GM11168 (cell line): ENCODE data around the gene PACRG.

Experiments
- in situ Hi-C: fragments of 300-500 bp; cut with MboI; formaldehyde crosslinking; loops from one replicate; pipeline ENCODE4 v1.12.0; 2022; ENCODE audit warnings: low sequenced_read_pairs; ENCODE audit not compliant: unreplicated experiment

Gene PACRG

DNA sequence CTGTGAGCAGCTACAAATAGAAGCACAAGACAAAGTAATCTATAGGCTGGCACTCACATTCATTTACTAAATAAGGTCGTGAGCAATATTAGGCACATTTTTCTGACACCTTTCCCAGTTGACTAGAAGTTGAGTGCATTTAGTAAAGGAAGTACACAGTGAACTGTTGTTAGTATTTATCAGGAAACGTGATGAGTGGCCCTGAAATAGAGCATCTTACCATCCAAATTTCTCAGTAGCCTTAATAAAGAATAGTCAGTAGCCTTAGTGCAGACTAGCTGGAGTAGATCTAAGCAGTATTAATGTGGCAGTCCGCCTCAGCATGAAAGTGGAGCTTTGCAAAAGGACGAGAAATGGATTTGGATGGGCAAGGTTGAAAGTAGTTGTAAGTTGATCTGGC is 481.2 kb downstream of the PACRG start:
- in situ Hi-C loops = no loop called here

DNA sequence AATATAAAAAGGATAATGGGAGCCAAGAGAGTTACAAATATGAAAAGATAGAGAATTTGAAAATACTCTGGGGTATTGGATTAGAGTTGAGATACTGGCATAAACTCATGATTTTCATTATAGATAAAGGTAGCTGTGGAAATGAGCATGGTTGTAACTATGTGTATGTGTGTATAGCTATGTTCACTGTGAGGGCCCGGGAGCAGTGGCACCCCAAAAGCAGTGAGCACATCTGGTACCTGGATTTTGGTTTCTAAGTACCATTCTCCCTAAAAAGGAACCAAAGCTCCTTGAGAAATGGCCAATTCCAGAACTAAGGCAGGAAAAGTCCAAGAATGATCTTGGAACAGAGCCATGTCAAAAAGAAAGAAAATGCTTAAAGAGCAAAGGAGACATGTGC is 484.3 kb downstream of the PACRG start:
- in situ Hi-C loops = no loop called here

DNA sequence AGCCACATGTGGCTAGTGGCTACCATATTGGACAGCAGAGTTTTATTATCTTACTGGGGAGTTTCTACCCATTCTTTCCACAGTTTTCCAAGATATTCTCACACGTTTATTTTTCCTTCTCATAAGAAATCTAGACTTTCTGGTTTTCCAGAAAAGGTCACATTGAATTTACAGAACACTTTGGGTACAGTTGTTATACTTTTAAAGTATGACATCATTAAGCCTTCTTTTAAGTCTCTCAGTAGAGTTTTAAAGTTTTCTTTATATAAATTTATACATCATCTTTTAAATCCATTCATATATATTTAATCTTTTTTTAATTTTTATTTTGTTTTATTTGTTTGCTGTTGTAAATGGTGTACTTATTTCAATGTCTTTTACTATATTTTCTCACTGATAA is 486.5 kb downstream of the PACRG start:
- in situ Hi-C loops = no loop called here

DNA sequence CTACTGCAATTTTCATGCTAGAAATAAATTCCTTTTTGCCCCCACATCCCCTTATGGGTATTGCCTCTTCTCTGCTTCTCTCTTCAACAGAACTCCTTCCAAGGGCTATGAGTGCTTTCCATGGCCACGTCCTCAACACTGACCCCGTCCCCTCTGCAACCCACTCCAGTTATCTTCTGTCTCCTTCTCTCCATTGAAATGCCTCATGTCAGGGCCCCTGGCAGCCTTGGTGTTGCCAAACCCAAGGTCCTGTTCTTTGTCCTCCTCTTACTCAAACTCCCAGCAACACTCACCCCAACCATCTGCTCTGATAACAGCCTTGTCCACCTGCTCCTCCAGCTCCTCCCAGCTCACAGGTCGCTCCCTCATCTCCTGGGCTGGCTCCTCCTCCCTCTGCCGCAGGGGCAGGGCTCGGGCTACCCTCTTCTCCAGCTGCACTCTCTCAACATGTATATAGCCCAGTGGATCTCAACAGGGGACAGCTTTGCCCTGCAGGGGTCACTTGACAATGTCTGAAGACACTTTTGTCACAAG is 490.7 kb downstream of the PACRG start:
- in situ Hi-C loops = no loop called here

DNA sequence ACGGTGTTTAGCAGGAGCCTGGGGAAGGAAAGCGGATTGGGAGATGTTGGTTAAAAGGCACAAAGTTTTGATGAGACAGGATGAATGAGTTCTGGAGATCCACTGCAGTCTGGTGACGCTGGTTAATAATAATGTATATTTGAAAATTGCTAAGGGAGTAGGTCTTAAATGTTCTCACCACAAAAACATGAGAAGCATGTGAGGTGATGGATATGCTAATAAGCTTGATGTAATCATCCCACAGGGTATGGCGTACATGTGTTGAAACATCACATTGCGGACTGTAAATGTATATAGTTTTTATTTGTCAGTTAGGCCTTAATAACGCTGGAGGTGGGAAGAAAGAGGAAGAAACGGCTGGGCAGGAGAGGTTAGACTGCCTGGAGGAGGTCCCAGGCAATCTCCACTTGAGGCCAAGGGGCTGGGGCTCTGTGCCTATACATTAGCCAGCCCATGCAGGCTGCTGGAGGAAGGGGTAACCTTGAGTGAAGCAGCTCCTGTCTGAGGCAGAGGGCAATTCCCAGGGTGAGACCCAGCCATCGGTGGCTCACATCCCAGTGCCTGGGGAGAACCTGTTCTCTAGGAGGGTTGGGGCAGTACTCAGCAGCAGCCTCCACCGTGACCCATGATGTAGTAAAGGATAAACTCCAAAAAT is 498.5 kb downstream of the PACRG start:
- in situ Hi-C loops = no loop called here

DNA sequence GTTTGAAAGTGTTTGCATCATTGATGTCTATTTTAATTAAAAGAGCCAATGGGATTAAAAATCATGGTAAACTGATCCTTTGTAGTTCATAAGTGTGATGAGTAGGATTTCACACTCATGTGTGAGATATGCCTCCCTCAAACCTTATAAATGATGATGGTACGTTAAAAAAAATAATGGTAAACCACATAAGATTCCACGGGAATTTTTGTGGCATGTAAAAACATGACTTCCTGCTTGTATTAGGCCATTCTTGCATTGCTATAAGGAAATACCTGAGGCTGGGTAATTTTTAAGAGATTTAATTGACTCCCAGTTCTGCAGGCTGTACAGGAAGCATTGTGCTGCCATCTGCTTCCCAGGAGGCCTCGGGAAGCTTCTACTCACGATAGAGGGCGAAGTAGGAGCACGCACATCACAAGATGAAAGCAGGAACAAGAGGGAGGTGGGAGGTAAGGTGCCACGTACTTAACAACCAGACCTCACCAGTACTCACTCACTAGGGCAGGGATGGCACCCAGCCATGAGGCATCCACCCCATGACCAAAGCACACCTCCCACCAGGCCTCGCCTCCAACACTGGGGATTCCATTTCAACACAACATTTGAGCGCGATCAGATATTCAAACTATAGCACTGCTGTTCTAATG is 499.2 kb downstream of the PACRG start:
- in situ Hi-C loops = no loop called here

DNA sequence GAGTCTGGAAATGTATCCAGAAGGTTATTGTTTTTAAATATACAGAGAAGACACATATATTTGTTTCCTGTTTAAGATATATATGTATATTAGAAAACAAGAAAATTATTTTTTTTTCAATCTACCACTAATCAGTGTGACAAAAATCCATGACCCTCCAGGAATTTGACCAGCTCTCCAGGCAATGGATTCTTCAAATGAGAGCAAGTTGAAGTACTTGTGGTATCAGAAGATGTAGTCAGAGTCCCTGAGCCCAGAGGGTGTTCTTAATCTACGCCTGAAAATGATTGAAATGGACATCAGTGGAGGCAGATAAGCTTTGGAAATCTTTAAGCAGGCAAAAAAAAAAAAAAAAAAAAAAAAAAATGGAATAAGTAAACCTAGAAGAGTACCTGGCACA is 500.3 kb downstream of the PACRG start:
- in situ Hi-C loops = no loop called here

DNA sequence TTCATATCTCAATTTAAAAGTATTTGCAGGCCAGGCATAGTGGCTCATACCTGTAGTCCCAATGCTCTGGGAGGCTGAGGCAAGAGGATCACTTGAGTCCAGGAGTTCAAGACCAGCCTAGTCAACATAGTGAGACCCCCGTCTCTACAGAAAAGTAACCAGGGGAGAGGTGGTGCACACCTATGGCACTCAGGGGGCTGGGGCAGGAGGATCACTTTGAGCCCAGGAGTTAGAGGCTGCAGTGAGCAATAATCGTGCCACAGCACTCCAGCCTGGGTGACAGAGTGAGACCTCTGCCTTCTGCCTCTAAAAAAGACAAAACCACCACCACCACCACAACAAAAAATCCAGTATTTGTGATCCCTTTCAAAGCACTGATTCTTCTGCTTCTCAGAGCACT is 501.3 kb downstream of the PACRG start:
- in situ Hi-C loops = no loop called here

DNA sequence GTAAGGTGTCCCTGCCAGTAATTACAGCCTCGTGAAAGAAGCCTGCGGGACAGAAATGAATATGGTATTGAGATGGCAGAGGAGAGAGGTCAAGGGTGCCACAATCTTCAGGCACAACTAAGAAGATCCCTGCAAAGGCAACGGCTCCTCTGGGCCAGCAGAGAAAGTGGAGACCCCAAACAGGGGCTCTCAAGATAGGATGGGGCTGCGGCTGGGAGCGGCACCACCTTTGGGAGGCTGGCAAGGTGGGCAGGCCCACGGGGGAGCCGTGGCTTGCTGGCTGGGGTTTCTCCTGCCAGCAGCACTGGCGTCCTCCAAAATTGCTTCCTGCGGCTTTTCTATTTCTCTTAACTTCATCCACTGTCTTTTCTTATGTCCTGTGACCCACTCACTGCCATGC is 503.1 kb downstream of the PACRG start:
- in situ Hi-C loops = no loop called here

DNA sequence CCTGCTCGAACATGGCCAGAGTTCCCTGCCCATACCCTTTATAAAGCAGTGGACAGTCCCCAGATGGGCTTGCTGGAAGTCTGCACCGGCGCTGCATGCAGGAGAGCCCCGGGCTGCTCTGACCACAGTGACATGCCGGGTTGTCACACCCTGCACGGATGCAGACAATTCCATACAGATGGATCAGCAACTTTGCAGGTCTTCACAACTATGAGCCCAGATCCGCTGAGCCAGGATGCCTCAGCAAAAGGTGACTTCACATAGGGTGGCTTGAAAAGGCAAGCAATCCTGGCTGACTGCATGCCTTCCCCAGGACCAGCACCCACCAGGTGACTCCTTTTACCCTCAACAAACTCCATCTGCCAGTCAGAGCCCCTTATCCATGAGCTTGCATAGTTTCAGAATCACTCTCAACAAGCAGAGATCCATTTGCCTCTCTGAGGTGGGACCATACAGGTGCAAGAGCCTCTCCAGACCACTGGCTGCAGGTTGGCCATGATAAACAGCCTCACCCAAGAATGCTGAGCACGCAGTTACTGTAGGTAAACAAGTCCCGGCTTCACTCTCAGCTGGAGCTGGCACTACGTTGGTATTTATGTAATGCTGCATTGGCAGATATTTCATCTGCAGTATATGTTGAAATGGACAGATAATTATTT is 503.7 kb downstream of the PACRG start:
- in situ Hi-C loops = no loop called here

DNA sequence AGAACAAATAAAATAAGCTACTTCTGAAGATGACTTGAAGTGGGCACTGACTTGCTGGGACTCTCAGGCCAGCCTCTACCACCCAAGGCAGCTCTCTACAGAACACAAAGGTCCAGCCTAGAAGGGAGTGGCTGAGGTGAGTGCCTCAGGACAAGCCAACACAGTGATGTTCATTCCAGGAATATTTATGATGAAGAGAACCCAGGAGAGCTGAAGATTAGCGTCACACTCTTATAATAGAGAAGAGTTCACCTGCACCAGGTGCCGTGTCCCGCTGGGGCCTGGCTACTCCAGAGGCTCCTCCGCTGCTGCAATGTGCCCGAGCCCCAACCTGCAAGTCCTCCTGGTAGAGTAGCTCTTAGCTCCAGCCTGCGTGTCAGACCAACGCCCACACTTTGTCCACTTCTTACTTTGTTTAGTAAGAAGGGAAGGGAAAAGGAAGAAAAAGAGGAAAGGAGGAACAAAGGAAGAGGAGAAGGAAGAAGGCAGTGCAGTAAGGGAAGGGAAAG is 504.3 kb downstream of the PACRG start:
- in situ Hi-C loops = no loop called here

DNA sequence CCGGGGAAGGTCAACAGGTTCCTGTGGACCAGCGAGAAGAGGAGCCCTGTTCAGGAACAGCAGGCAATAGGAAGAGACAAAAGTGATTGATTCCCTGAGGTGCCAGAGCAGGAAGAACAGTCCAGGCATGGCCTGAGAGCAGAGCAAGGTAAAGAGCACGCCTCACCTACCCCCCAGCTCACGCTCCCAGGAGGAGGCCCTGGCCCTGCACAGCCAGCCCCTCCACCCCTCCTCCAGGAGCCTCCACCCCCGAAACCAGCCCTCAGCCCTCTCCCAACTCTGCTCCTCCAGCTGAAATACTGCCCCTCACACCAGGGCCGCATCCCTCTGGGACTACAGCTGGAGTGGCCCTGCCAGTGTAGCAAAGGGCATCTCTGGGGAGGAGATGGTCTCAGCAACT is 504.9 kb downstream of the PACRG start:
- in situ Hi-C loops = no loop called here

DNA sequence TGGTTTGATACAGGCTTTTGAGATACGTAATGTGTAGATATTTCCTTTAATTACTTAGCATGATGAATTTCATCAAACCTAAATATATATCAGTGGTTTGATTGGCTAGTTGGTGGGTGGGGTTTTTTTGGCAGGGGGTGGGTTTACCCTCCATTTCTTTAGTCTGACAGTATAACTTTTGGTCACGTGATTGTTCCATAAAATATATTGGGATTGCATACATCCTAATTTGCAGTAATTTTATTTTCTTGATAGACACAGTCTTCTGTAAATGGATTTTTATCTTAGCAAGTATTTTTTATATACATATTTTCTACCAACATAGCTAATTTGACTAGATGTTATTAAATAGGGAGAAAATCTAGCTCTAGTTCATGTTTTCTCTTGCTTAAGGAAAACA is 509.3 kb downstream of the PACRG start:
- in situ Hi-C loops = no loop called here

DNA sequence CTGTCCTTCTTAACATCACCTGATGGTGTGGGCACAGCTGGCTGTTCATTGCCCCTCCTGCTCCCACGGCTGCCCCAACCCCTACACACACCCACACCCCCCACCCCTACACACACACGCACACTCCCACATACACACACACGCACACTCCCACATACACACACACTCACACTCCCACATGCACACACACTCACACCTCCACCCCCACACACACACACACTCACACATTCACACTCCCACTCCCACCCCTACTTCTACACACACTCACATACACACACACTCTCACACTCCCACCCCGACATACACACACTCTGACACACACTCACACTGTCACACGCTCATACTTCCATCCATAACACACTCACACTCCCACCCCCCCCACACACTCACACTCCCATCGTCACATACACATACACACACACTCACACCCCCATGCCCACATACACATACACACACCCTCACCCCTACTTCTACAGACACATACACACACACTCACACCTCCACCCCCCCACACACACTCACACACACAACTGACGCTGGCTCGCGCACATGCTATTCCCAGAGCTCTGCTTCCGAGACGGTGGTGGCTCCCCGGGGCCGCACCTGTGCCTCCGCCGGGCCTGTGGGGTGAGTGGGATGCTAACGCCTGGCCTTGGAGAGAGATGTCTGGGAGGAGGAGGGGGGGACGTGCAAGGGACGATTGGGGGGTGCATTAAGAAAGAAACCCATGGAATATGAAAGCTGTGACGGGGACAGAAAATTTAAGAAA is 512.0 kb downstream of the PACRG start:
- in situ Hi-C loops = no loop called here

DNA sequence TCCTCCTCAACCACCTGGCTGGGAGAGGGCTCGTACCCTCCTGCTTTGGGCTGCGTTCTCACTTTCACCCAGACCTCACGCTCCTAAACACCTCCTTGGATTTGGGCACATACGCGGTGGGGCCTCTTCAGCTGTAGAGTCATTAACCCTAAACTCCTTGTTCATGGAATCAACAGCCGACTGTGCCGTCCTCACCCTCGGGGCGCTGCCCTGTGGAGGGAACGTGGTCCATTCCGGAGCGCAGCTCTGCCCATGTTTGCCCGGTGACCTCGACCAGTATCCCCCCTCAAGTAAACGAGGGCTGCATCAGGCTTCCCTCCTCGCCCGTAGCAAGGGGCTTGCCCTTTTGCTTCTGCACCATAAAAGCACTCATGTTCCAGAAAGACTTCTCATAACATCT is 512.8 kb downstream of the PACRG start:
- in situ Hi-C loops = no loop called here

DNA sequence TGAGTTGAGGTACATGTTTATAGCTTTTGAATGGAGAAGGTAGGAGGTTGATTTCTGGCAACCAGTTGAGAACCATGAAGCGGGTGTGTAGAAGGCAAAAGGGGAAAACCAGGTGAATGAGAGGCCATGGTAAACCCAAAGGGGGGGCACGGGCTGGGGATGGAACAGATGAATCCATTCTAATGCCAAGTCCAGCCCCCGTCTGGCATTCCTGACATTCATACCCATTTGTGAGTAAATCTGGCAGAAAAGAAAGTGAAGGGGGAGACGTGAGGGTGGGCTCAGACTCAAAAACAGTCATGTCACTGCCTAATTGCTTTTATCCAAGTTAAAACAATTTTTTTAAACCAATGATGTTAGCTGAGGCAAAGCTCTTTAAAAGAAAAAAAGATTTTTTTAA is 513.9 kb downstream of the PACRG start:
- in situ Hi-C loops = no loop called here

DNA sequence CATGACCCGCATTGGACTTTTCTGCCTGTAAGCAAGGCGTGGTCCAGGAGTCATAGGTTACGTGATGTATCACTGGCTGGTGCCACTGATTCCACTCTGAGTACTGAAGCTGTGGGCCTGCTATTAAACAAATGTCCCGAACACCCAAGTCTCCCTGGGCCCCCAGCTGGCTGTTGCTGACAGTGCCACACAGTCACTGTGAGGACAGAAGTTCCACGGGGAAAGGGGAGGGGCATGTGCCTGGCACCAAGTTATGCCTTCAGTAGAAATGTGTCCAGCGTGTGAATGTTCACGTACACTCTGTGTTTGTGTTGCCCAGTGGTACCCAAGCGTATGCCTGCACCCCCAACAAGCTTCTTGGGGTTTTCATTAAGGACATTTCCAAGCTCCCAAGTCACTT is 515.3 kb downstream of the PACRG start:
- in situ Hi-C loops = no loop called here

DNA sequence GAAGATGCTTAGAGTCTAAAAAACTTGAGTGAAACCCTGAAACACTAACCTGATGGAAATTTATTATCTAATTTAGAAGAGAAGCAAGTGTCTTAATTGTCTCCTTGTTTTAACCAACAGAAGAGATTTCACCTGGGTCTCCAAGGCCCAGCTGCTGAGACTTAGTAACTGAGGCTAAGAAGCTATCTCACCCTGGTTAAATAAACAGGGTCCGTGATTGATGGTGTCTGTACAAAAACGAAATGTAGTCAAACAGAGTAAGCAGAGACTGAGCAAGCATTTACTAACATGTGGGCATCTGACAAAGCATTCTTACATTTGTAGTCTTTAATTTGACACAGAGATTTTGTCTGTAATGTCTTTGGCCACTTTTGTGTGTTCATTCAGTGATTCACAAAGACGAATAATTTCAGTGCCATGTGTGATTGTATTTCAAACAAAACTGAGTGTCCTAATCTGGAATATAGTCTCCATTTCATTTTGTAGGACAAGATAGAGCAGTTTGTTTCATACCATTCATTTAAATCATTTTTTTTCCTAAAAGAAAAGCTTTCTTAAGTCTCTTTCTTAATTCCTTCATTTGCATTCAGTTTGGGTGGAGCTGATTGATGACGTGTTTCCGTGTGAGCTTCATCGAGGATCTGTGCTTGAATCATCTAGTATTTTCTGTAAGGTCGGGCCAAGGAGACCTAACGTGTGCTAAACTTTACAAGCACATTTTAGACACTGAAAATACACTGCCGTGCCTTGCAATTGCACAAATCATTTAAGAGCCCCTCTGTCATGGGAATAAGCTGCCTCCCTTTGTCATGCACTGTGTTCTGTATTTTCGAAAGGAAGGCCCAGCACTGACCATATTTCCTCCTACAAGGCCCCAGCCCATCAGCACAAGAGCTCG is 516.2 kb downstream of the PACRG start:
- in situ Hi-C loops = no loop called here

DNA sequence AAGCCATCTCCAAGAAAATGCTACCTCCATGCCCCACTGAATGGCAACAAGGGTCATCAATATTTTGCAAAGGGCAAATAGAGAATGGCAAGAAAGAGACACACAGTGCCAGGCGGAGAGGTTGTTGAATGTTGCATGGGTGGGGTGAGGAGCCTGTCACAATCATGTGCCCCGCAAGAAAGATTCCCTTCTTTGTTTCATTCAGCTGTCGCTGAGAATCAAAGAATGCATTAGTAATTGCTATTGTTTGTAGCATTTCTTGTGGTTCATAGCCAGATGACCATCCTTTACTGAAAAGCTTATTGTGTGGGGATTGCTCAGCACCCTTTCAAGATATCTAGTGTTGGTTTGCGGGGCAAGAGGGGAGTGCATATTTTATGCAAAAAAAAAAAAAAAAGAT is 520.3 kb downstream of the PACRG start:
- in situ Hi-C loops = no loop called here

DNA sequence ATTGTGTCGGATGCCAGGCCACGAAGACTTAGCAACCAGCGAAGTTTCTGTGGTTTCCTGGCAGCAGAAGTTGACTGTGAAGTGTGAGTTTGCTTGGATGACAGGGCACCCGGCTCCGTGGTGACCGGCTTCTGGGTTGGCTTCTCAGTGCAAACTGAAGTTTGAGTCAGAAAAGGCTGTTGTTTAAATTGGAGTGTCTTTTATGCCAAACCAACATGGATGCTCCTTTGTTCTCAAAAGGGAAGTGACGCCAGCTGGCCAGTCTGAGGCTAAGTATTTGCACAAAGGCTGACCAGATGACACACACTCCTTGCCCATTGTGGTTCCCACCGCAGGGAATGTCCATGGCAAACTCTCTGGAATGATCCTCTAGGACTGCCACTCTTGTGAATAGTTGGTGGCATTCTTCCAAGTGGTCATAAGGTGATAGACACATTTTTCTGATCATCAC is 521.9 kb downstream of the PACRG start:
- in situ Hi-C loops = no loop called here
